ENCODE measurements around the gene TRAIP. TPM values are rescaled to one million over a fixed set of nuclear protein-coding genes. Genes with fewer than 3 reads are reported as not detected.
A peak's percentile ranks its signal among the peaks of the same experiment; 100 is the strongest.

Gene TRAIP
- total RNA-seq, 1 donor, result 3.0 TPM

- TF ChIP-seq CTCF (IDR thresholded peaks at IDR 0.05; ENCODE audit: insufficient read depth, low read depth, low read length), result no peak
- DNase-seq (ENCODE audit: low read depth), result no peak
- H3K4me3 ChIP-seq (ENCODE audit: low read depth, low read length), result no peak overlapping the region
Measured at GRCh38 chr3:49791571-49791970, 64.8 kb downstream of the TRAIP start.

GRCh38 chr3:49790626-49791411 is 65.5 kb downstream of the TRAIP start:
- TF ChIP-seq CTCF (IDR thresholded peaks at IDR 0.05; ENCODE audit: insufficient read depth, low read depth, low read length), result no peak
- H3K4me3 ChIP-seq (ENCODE audit: low read depth, low read length), result no peak overlapping the region
- peak; percentile 38 for DNase-seq (ENCODE audit: low read depth)

DNA sequence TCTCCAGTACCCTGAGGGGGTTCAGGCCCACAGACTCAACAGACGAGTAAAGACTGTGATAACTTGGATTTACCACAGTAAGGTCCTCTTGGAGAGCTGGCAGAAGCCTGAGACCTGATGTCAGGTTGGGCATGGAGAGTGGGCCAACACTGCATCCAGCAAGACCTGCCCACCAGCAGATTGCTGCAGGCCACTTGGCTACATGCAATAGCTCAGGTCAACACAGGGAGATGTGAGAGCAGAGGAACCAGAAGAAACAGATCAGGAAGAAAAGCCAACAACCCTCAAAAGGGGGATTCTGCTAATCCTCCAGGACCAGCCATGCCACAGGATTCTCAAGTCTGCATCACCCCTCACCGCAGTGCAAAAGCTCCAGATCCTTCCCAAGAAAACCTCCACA is 68.3 kb downstream of the TRAIP start:
- TF ChIP-seq CTCF (IDR thresholded peaks at IDR 0.05; ENCODE audit: insufficient read depth, low read depth, low read length), result no peak
- H3K4me3 ChIP-seq (ENCODE audit: low read depth, low read length), result no peak overlapping the region
- no peak for DNase-seq (ENCODE audit: low read depth)

DNA sequence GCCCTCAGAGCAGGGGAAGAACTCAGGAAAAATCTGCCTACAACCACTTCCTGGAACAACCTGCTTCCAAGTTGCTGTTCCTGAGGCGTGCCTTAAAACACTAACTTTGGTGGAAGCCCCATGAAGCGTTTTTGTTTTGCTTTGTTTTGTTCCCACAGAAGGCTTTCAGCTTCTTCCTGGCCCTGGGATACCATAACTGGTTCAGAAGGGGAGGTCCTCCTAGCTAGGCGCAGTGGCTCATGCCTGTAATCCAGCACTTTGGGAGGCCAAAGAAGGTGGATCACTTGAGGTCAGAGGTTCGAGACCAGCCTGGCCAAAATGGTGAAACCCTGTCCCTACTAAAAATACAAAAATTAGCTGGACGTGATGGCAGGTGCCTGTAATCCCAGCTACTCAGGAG is 68.8 kb downstream of the TRAIP start:
- no peak for DNase-seq (ENCODE audit: low read depth)
- no peak overlapping the region for H3K4me3 ChIP-seq (ENCODE audit: low read depth, low read length)
- TF ChIP-seq CTCF (IDR thresholded peaks at IDR 0.05; ENCODE audit: insufficient read depth, low read depth, low read length), result no peak

GRCh38 chr3:49787182-49787464 is 69.2 kb downstream of the TRAIP start:
- no peak overlapping the region for H3K4me3 ChIP-seq (ENCODE audit: low read depth, low read length)
- no peak for TF ChIP-seq CTCF (IDR thresholded peaks at IDR 0.05; ENCODE audit: insufficient read depth, low read depth, low read length)
- DNase-seq (ENCODE audit: low read depth), result no peak

DNA sequence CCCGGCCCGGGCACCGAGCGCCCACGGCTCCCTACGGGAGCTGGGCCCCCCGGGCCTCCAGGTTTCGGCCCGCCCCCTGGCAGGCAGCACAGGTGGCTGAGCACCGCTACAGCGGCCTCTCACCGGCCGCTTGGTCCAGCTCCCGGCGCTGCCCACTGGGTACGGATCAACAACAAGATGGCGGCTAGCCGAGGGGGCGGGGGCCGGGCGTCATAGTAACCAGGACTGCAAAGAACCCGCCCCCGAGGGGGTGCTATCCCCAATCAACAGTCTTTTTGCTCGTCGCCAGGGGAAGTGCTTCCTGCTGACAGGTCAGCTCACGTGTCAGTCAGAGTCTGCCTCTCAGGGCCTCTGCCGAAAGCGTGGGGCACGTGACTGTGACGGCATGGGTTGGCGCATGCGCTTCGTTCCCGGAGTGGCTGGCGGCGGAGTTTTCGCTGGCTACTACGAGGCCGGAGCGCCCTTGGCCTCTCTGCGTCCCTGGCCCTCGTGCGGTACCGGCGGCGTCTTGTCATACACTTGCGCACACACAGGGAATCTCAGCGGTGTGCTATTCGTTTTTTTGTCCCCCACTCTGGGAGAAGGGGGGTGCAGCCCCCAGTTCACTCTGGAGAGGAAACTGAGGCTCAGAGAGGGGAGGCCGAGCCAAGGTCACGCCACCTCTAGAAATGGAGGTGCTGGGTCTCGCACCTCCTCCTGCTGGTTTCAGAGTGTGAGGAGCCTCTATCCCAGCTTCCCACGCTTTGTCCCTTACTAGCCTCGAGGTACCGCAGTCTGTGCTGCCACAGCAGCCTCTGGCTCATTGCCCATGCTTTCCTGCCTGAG is 69.8 kb downstream of the TRAIP start, which contains the start of gene IP6K1:
IP6K1 (minus strand) TSS at position 186 of the 825 bp plus-strand sequence. CDS start 38,502 bp downstream, outside the sequence.
- peak within 1 kb of the TSS; percentile 87 for H3K4me3 ChIP-seq (ENCODE audit: low read depth, low read length)
- TF ChIP-seq CTCF (IDR thresholded peaks at IDR 0.05; ENCODE audit: insufficient read depth, low read depth, low read length), result no peak
- peak; percentile 100 for DNase-seq (ENCODE audit: low read depth)
